ENCODE results near the gene PEX3.

DNA sequence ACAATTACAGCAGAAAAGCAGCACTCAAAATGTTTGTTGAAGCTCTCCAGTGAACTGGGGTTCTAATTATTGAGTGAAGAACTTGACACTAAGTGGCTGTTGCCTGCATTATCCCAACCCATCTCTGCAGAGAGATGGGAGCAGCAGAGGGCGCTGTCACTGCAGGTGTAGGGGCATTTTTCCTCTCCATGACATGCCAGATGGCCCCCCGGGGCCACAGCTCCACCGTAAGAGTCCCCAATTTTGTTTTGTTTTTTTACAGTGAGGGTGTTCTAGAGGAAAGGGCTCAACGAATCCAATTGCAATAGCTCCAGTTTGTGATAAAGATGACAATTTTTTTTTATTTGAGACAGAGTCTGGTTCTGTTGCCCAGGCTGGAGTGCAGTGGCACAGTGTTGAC is 62.8 kb downstream of the PEX3 start:
- TF ChIP-seq, protein P1, sequence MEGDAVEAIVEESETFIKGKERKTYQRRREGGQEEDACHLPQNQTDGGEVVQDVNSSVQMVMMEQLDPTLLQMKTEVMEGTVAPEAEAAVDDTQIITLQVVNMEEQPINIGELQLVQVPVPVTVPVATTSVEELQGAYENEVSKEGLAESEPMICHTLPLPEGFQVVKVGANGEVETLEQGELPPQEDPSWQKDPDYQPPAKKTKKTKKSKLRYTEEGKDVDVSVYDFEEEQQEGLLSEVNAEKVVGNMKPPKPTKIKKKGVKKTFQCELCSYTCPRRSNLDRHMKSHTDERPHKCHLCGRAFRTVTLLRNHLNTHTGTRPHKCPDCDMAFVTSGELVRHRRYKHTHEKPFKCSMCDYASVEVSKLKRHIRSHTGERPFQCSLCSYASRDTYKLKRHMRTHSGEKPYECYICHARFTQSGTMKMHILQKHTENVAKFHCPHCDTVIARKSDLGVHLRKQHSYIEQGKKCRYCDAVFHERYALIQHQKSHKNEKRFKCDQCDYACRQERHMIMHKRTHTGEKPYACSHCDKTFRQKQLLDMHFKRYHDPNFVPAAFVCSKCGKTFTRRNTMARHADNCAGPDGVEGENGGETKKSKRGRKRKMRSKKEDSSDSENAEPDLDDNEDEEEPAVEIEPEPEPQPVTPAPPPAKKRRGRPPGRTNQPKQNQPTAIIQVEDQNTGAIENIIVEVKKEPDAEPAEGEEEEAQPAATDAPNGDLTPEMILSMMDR (conservative IDR thresholded peaks at IDR 0.05; ENCODE audit: low read depth, low read length), result peak; percentile 58
- TF ChIP-seq EZH2 (IDR thresholded peaks at IDR 0.05; ENCODE audit: low read length, unreplicated experiment), result no peak
